BJ (cell line): ENCODE results near the gene SSNA1. TPM values are rescaled to one million over a fixed set of nuclear protein-coding genes. Genes with fewer than 3 reads are reported as not detected.
A peak's percentile ranks its signal among the peaks of the same experiment; 100 is the strongest.

ENCODE experiments used
- CTCF ChIA-PET: fragments of 350-600 bp; formaldehyde crosslinking; extraction: SDS; loops from one replicate; lab custom pipeline; 2021; ENCODE audit warnings: antibody characterized with exemption, inconsistent platforms; lab: Yijun Ruan, JAX
- POLR2A ChIA-PET: fragments of 300-600 bp; sonication (Branson Sonifier 250); formaldehyde crosslinking; extraction: SDS; loops from one replicate; lab custom pipeline; 2021; ENCODE audit warnings: antibody characterized with exemption; lab: Charles Lee
- DNase-seq: peaks from one replicate; pipeline ENCODE4 v3.0.0-alpha.2; 2011; ENCODE audit warnings: low read depth
- H3K27me3 ChIP-seq: 2 replicates; pipeline ENCODE4 v1.6.0; 2011; ENCODE audit warnings: low read length; ENCODE audit not compliant: control insufficient read depth, insufficient read depth
- H3K36me3 ChIP-seq: 2 replicates; pipeline ENCODE4 v1.5.1; 2011; ENCODE audit warnings: low read length; ENCODE audit not compliant: control insufficient read depth, insufficient read depth
- H3K4me3 ChIP-seq: 2 replicates; pipeline ENCODE4 v1.5.1; 2011; ENCODE audit warnings: low read depth, mild to moderate bottlenecking, control low read depth, low read length
- CTCF ChIP-seq: IDR thresholded peaks from 2 replicates; pipeline ENCODE4 v1.5.1; 2011; ENCODE audit warnings: low read depth, mild to moderate bottlenecking, control low read depth, inconsistent platforms, low read length, moderate library complexity; ENCODE audit not compliant: insufficient read depth
- polyA plus RNA-seq: library from polyadenylated mRNA; depleted of rRNA; stranded (reverse); fragments of >200 nt; gene quantifications from 2 replicates; pipeline ENCODE4 v1.2.3, GENCODE V29; 2011

Gene SSNA1
- polyA plus RNA-seq, 1 experiment: 81.4 TPM

- DNase-seq: no peak
- no peak for TF ChIP-seq CTCF
- ChIA-PET CTCF (interaction anchor here (1.1 kb wide), 1 partner anchor 12 kb away, joined by 3 read pairs; no protein-coding TSS in a partner anchor), POLR2A (interaction anchor here (0.7 kb wide), 1 partner anchor 23 kb away, joined by 6 read pairs; no protein-coding TSS in a partner anchor)
- peak overlapping the region; percentile 79 for H3K4me3 ChIP-seq
- no peaks in the 10 kb centered on the region for H3K27me3 ChIP-seq
- H3K36me3 ChIP-seq: no peaks in the 10 kb centered on the region; the same call in 1 of the 2 replicates
Measured at GRCh38 chr9:137204731-137205125, 16.3 kb downstream of the SSNA1 start.

- ChIA-PET POLR2A (interaction anchor here (0.7 kb wide), 1 partner anchor 22 kb away, joined by 6 read pairs; no protein-coding TSS in a partner anchor), CTCF (interaction anchor here (1.1 kb wide), 1 partner anchor 11 kb away, joined by 3 read pairs; no protein-coding TSS in a partner anchor)
- DNase-seq: no peak
Measured at GRCh38 chr9:137205126-137206069, 16.9 kb downstream of the SSNA1 start, which contains the start of the genes NDOR1 and TMEM203. NDOR1 (plus strand) TSS chr9:137205700; CDS start chr9:137205778, 78 bp downstream. TMEM203 (minus strand) TSS chr9:137205648; CDS start chr9:137205414, 234 bp downstream.

GRCh38 chr9:137206602-137207001, 18.1 kb downstream of the SSNA1 start:
- Histone ChIP-seq H3K27me3 (no peaks in the 10 kb centered on the region), H3K4me3 (peak overlapping the region; percentile 79), H3K36me3 (peaks cover 2% of the 10 kb centered on the region)
- DNase-seq: no peak
- POLR2A ChIA-PET: interaction anchor here (0.5 kb wide), 1 partner anchor 34 kb away, joined by 3 read pairs; the partner anchor contains the start of gene TUBB4B
- CTCF ChIA-PET: interaction anchor here (1.5 kb wide), 1 partner anchor 30 kb away, joined by 4 read pairs; no protein-coding TSS in a partner anchor
- TF ChIP-seq CTCF: no peak

More at GRCh38 chr9:137205126-137206069, 16.9 kb downstream of the SSNA1 start, which contains the start of the genes NDOR1 and TMEM203:
- H3K27me3 ChIP-seq: no peaks in the 10 kb centered on the region
- peak within 1 kb of the TSS; percentile 79 for H3K4me3 ChIP-seq
- TF ChIP-seq CTCF: no peak
- H3K36me3 ChIP-seq: peaks cover 2% of the 10 kb centered on the region

- no peaks in the 10 kb centered on the region for H3K27me3 ChIP-seq
- peaks cover 2% of the 10 kb centered on the region for H3K36me3 ChIP-seq
- CTCF ChIA-PET: interaction anchor here (1.6 kb wide), 1 partner anchor 22 kb away, joined by 3 read pairs; no protein-coding TSS in a partner anchor
- no peak overlapping the region for H3K4me3 ChIP-seq
- POLR2A ChIA-PET: no interaction called here
- no peak for TF ChIP-seq CTCF
- no peak for DNase-seq
Measured at GRCh38 chr9:137211532-137211931, 23.1 kb downstream of the SSNA1 start.

- TF ChIP-seq CTCF: no peak
- Histone ChIP-seq H3K27me3 (no peaks in the 10 kb centered on the region), H3K36me3 (peaks cover 2% of the 10 kb centered on the region), H3K4me3 (no peak overlapping the region)
- no peak for DNase-seq
- ChIA-PET CTCF (no interaction called here), POLR2A (no interaction called here)
Measured at GRCh38 chr9:137212520-137212919, 24.0 kb downstream of the SSNA1 start.
